Skeletal muscle tissue (tissue), 4 donors: ENCODE measurements around the gene KLF12. TPM values are rescaled to one million over a fixed set of nuclear protein-coding genes. Genes with fewer than 3 reads are reported as not detected.

Source experiments
- H3K27ac ChIP-seq: one replicate; pipeline ENCODE4 v1.7.0; 2013; ENCODE audit warnings: mild to moderate bottlenecking, low read depth, low read length, inconsistent platforms
- H3K27me3 ChIP-seq, 3 donors: one replicate each; pipeline ENCODE4 v1.7.0; 2013; ENCODE audit warnings: low read length in 3 of 3; ENCODE audit not compliant: control insufficient read depth in 3 of 3, insufficient read depth in 3 of 3
- H3K36me3 ChIP-seq, 3 donors: one replicate each; pipeline ENCODE4 v1.7.0; 2013; ENCODE audit warnings: low read length in 3 of 3; ENCODE audit not compliant: control insufficient read depth in 3 of 3, insufficient read depth in 3 of 3
- H3K4me1 ChIP-seq, 3 donors: one replicate each; pipeline ENCODE4 v1.7.0; 2013; ENCODE audit warnings: low read length in 3 of 3, mild to moderate bottlenecking in 3 of 3; ENCODE audit not compliant: control insufficient read depth in 3 of 3, insufficient read depth in 3 of 3
- H3K4me3 ChIP-seq, 3 donors: one replicate each; pipeline ENCODE4 v1.7.0; 2013; ENCODE audit warnings: low read length in 3 of 3
- H3K9ac ChIP-seq, 3 donors: one replicate each; pipeline ENCODE4 v1.7.0; 2013; ENCODE audit warnings: low read length in 3 of 3, mild to moderate bottlenecking in 3 of 3, moderate library complexity in 2 of 3, low read depth in 1 of 3
- H3K9me3 ChIP-seq, 3 donors: one replicate each; pipeline ENCODE4 v1.7.0; 2013; ENCODE audit warnings: low read length in 3 of 3; ENCODE audit not compliant: control insufficient read depth in 3 of 3
- total RNA-seq: library from RNA; depleted of rRNA; stranded (reverse); fragments of >200 nt; gene quantifications from one replicate; pipeline ENCODE4 v1.2.3, GENCODE V29; 2014
- donor health status: Osteomylitis.

The KLF12 gene
- total RNA-seq, 1 donor from 2014 or later, result 18.3 TPM

DNA sequence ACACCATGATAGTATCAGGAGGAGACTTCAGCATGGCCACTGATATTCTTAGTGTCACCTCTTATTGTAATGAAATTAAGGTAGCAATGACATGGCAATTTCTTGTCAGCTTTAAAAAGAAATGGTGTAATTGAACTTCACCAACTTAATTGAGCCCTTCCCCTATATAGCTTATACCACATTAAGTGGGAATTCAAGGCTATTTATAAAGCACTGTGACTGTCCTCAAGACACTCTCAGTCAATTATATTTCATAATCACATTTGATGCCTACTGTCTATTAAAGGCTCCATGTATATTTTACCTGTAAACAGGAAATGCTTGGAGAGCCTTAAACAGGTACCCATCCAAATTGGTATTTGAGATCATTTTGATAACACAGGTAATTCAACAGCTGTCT lies 28.3 kb downstream of the KLF12 start:
- no peaks in the 10 kb centered on the region for H3K27me3 ChIP-seq
- H3K9me3 ChIP-seq, result no peaks in the 10 kb centered on the region
- H3K4me3 ChIP-seq, result no peak overlapping the region
- H3K36me3 ChIP-seq, result no peaks in the 10 kb centered on the region
- no peak overlapping the region for H3K9ac ChIP-seq
- no peak overlapping the region for H3K27ac ChIP-seq
- no peaks in the 10 kb centered on the region for H3K4me1 ChIP-seq

DNA sequence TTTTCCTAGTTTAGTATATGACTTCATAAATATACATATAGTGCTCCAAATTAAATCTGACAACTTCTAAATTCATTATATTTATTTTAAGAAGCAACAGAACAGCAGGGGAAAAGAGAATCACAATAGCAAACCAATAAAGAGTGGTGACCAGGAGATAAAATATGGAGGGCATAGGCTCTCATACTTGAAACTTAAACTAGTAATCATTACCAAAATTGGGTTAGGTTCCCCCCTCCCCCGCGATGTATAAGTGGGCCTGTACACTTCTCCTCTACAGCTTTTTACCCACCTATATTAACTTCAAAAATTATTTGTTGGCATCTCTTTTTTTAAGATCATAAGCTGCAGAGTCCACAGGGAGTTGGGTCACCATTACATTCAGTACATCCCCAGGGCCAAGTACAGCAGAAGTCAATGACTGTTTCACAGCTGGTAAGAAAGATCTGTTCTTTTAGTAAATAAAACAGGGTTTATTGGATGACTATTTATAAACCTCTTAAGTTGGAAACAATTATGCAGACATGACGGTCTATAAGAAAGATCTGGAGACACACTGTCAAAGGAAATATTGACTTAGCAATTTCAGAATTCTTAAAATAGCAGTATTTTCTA lies 29.4 kb downstream of the KLF12 start:
- H3K9me3 ChIP-seq, result no peaks in the 10 kb centered on the region
- no peaks in the 10 kb centered on the region for H3K27me3 ChIP-seq
- peaks cover 0 to 4% (median 0%) of the 10 kb centered on the region in 3 donors for H3K4me1 ChIP-seq
- no peak overlapping the region for H3K4me3 ChIP-seq
- H3K36me3 ChIP-seq, result no peaks in the 10 kb centered on the region
- no peak overlapping the region for H3K27ac ChIP-seq
- H3K9ac ChIP-seq, result no peak overlapping the region

DNA sequence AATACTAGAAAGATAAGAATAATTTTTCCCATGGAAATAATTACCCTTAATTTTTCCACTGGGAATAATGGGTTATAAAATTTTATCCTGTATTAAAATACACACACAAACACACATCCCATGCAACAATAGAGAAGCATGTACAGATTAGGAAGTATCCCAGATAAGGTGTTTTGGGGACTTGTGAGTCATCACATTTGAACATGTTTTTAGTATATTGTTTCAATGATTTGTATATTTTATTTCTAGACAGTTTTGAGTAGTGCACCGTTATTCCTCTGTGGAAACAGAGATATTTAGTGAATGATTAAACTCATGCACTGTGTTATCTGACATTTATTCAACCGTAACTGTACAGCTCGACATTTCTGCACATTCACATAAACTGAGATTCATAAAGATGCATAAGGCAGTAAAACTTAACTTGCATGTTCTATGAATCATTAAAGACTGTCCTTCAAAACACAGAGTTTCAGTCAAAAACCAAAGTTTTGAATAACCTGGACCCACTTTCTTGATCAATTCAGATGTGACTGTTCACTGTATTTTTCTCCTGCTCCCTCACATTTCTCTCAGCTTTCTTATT lies 30.1 kb downstream of the KLF12 start:
- Histone ChIP-seq H3K9me3 (no peaks in the 10 kb centered on the region), H3K4me3 (no peak overlapping the region), H3K9ac (no peak overlapping the region), H3K27ac (no peak overlapping the region), H3K27me3 (no peaks in the 10 kb centered on the region), H3K36me3 (no peaks in the 10 kb centered on the region), H3K4me1 (peaks cover 0 to 4% (median 0%) of the 10 kb centered on the region in 3 donors)

DNA sequence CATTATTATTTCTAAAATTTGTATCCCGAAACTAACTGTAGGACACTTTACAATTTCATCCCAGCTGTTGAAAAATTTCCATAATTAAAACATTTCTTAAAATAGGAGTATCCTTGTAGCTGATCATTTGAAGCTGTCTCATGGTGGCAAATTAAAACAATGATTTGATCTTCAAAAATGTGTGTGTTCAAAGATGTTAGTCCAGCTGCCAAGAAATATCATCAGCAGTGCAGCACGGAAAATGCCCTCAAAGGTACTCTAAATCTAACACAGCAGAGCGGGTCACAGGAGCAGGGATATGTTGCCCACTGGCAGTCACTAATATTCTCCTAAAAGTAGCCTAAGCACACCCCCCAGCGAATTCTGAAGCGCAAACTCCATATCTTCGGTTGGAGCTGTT lies 31.0 kb downstream of the KLF12 start:
- Histone ChIP-seq H3K27ac (no peak overlapping the region), H3K27me3 (no peaks in the 10 kb centered on the region), H3K9ac (no peak overlapping the region), H3K36me3 (no peaks in the 10 kb centered on the region), H3K4me3 (no peak overlapping the region), H3K4me1 (peaks cover 0 to 4% (median 0%) of the 10 kb centered on the region in 3 donors), H3K9me3 (no peaks in the 10 kb centered on the region)

DNA sequence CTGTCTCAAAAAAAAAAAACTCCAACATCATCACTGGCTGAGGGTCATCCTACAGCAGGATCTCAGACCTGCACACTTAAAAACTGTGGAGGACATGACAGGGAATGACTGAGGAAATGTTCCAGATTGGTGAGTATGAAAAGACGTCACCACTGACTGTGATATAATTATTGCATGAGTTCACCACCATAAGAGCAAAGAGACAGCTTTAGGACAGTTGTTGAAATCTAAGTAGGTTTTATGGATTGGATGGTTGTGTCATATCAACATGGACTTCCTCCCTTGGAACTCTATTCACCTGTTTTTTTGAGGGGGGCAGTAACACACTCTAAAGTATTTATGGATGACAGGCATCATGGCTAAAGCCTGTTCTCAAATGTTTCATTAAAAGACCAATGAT lies 31.5 kb downstream of the KLF12 start:
- Histone ChIP-seq H3K4me1 (peaks cover 0 to 4% (median 0%) of the 10 kb centered on the region in 3 donors), H3K36me3 (no peaks in the 10 kb centered on the region), H3K27ac (no peak overlapping the region), H3K27me3 (no peaks in the 10 kb centered on the region), H3K9me3 (no peaks in the 10 kb centered on the region), H3K4me3 (no peak overlapping the region), H3K9ac (no peak overlapping the region)

DNA sequence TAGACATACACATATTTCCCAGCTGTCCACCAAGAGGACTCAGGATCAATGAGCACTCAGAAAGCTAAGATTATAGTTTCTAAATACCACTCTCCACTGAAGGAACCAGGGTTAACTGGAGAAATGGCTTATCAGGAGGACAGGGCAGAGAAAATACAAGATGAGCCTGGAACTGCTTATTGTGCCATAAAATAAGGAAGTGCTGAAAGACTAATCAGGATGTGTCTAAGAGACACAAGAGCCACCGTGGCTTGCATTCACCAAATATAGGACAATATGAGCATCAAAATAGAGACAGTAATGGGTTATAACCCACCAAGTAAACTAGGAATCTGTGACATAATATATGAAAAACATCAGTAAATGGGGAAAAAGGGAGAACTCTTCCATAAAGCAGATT lies 32.8 kb downstream of the KLF12 start:
- peaks cover 0 to 4% (median 2%) of the 10 kb centered on the region in 3 donors for H3K4me1 ChIP-seq

DNA sequence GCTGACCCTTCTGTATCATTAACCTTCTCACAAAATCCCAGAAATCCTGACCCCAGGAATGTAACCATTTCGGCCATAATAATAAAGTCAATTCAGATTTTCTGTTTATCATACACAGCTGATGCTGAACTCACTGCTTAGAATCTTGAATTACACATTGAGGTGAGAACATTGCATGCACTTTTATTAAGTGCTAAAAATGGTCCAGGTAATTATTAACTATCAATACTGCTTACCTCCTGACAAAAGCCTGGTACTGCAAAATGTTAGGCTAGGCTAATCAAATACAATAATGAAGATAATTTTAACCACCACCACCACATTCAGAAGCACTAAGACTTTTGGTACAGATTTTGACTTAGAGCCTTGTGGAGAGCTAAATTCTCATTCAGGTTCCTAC lies 36.1 kb downstream of the KLF12 start:
- H3K9me3 ChIP-seq, result no peaks in the 10 kb centered on the region
- no peak overlapping the region for H3K4me3 ChIP-seq
- no peaks in the 10 kb centered on the region for H3K27me3 ChIP-seq
- no peaks in the 10 kb centered on the region for H3K36me3 ChIP-seq
- no peak overlapping the region for H3K27ac ChIP-seq
- H3K9ac ChIP-seq, result no peak overlapping the region
- H3K4me1 ChIP-seq, result peaks cover 0 to 4% (median 2%) of the 10 kb centered on the region in 3 donors

More for the DNA sequence above, 32.8 kb downstream of the KLF12 start:
- H3K9me3 ChIP-seq, result no peaks in the 10 kb centered on the region
- H3K36me3 ChIP-seq, result no peaks in the 10 kb centered on the region
- H3K9ac ChIP-seq, result no peak overlapping the region
- H3K27me3 ChIP-seq, result no peaks in the 10 kb centered on the region
- H3K27ac ChIP-seq, result no peak overlapping the region
- H3K4me3 ChIP-seq, result no peak overlapping the region

DNA sequence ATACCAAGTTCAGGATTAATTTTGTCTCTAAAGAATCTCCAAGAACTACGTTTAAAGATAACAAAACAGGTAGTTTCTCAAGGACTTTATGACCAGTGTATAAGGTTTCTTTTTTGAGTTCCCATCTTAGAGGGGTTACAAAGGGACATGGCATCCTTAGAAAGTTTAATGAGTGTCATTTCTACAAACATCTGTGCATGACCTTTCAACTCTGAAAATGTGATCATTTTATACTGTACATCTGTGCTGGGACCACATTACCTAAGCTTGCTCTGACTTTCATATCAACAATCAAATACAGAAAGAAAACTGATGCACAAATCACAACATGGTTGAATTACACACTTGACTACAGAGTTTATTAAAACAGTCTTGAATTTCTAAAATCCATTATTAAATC lies 37.1 kb downstream of the KLF12 start:
- no peaks in the 10 kb centered on the region for H3K9me3 ChIP-seq
- H3K9ac ChIP-seq, result no peak overlapping the region
- H3K27ac ChIP-seq, result no peak overlapping the region
- no peaks in the 10 kb centered on the region for H3K27me3 ChIP-seq
- H3K4me3 ChIP-seq, result no peak overlapping the region
- peaks cover 0 to 4% (median 2%) of the 10 kb centered on the region in 3 donors for H3K4me1 ChIP-seq
- H3K36me3 ChIP-seq, result no peaks in the 10 kb centered on the region

DNA sequence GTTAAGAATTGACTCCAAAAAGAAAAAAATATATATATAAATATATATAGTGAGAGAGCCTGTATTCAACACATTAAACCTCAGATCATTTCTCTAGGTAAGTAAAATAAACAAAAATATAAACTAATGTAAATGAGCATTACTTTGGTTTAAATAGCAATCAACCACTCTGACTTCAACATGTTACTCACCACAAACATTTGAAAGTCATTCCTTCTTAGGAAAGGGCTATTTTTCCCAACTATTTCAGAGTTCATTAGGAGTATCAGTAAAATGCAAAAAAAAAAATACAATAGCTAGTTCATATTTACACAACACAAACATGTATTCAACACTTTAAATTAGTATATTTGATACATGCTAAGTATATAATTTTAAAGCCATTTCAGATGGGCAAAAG lies 40.5 kb downstream of the KLF12 start:
- H3K4me3 ChIP-seq, result no peak overlapping the region
- peaks cover 0 to 2% (median 0%) of the 10 kb centered on the region in 3 donors for H3K4me1 ChIP-seq
- H3K27ac ChIP-seq, result no peak overlapping the region
- H3K9me3 ChIP-seq, result no peaks in the 10 kb centered on the region
- H3K27me3 ChIP-seq, result no peaks in the 10 kb centered on the region
- no peaks in the 10 kb centered on the region for H3K36me3 ChIP-seq
- H3K9ac ChIP-seq, result no peak overlapping the region

DNA sequence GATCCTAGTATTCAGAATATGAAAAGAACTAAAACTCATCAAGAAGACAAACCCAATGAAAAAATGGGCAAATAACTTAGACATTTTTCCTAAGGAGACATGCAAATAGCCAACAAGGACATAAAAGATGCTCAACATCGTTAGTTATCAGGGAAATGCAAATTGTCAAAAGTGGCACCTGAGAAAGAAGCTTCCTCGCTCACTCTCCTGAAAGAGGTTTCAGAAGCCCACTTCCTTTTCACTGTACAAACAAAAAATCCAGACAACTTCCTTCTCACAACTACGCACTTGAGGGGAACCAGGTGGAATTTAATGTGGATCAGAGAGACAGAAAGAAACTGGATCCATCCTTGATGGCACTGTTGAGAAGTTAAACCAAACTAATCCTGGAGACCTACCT lies 41.5 kb downstream of the KLF12 start:
- Histone ChIP-seq H3K27ac (no peak overlapping the region), H3K9ac (no peak overlapping the region), H3K36me3 (no peaks in the 10 kb centered on the region), H3K4me1 (peaks cover 2 to 8% (median 4%) of the 10 kb centered on the region in 3 donors), H3K9me3 (no peaks in the 10 kb centered on the region), H3K27me3 (no peaks in the 10 kb centered on the region), H3K4me3 (no peak overlapping the region)
